Measurements from ENCODE around the gene ACACA.

DNA sequence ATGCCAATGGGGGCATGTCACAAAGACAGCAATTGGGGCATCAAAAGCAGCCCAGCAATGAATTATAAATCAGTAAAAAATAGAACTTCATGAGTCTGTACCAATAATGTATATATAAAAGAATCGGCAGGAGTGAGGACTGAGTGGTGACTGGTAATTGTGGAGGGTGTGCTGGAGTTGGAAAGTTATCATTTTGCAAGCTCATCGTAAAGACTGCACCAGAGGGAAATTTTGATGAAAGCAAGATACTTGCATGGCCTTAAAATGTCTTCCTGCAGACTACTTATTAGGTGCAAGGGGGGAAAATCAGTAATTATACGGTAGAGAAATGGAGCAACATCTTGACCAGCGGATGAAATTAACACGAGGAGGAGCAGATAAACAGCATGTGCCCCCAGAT lies 319.0 kb downstream of the ACACA start:
- TF ChIP-seq, protein P1, sequence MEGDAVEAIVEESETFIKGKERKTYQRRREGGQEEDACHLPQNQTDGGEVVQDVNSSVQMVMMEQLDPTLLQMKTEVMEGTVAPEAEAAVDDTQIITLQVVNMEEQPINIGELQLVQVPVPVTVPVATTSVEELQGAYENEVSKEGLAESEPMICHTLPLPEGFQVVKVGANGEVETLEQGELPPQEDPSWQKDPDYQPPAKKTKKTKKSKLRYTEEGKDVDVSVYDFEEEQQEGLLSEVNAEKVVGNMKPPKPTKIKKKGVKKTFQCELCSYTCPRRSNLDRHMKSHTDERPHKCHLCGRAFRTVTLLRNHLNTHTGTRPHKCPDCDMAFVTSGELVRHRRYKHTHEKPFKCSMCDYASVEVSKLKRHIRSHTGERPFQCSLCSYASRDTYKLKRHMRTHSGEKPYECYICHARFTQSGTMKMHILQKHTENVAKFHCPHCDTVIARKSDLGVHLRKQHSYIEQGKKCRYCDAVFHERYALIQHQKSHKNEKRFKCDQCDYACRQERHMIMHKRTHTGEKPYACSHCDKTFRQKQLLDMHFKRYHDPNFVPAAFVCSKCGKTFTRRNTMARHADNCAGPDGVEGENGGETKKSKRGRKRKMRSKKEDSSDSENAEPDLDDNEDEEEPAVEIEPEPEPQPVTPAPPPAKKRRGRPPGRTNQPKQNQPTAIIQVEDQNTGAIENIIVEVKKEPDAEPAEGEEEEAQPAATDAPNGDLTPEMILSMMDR (conservative IDR thresholded peaks at IDR 0.05 in 1 of 2, IDR thresholded peaks at IDR 0.05 in 1 of 2; ENCODE audit: extremely low read depth in 1 of 2, insufficient read depth in 1 of 2, low read depth in 1 of 2, low read length in 2 of 2), result no peak
- TF ChIP-seq EZH2 (IDR thresholded peaks at IDR 0.05; ENCODE audit: borderline replicate concordance, low read length), result no peak
